OCI-LY3 (cell line): ENCODE measurements around the gene HASPIN.

ENCODE experiments used
- CTCF ChIP-seq: fragments of 200-600, 300-600 bp; sonication (generic); IDR thresholded peaks from 2 replicates; pipeline ENCODE4 v1.5.1; 2014; ENCODE audit warnings: antibody characterized with exemption, low read length, low read depth
- EZH2phosphoT487 ChIP-seq: fragments of 200-600 bp; shearing (Covaris generic); IDR thresholded peaks from 2 replicates; pipeline ENCODE4 v1.6.1; 2018; ENCODE audit warnings: antibody characterized with exemption, mixed run types, low read depth

GRCh38 chr17:3740611-3741073 lies 16.9 kb downstream of the HASPIN start:
- no peak for TF ChIP-seq CTCF
- no peak for TF ChIP-seq EZH2phosphoT487
